GM04503 (cell line): ENCODE results near the gene ZNF518A.
"Not testable (repeated sequence)": the region's sequence is repeated elsewhere in the genome, so short reads cannot be mapped to it uniquely, and the experiment has no call there.

Source experiments
- DNase-seq: peaks from one replicate; pipeline ENCODE4 v3.0.0-alpha.2; 2012; ENCODE audit warnings: low read depth

The ZNF518A gene

DNA sequence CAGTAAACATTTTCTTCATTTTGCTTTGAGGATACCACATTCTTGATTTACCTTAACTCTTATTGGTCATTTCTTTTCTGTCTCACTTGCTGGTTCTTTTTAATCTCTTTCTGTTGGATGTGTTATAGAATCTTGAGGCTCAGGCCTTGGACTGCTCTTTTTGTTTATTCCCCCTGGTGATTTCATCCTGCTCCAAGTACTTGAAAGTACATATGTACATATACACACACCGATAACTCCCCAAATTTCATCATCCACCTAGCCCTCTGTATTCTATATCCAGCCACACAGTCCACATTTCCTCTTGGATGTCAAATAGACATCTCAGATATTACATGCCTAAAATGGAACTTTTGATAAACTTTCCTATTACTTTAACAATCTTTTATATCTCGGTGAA, 7.5 kb downstream of the ZNF518A start:
- DNase-seq: no peak

GRCh38 chr10:96138102-96138501, 8.0 kb downstream of the ZNF518A start:
- no peak for DNase-seq

- DNase-seq: no peak
Observed at GRCh38 chr10:96152437-96152836, 22.3 kb downstream of the ZNF518A start.

DNA sequence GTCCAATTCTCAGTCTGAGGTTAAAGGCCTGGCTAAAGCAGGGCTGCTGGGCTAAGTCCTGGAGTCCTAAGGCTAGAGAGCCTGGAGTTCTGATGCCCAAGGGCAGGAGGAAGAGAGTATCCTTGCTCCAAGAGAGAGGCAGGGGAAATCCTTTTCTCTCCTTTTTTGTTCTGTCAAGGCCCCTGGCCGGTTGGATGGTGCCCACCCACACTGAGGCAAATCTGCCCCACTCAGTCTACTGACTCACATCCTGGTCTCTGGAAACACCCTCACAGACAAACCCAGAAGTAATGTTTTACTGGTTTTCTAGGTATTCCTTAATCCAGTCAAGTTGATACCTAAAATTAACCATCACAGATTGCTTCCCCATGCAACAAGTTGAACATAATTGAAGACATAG, 23.0 kb downstream of the ZNF518A start:
- DNase-seq: no peak

GRCh38 chr10:96165726-96166125, 35.6 kb downstream of the ZNF518A start:
- no peak for DNase-seq

DNA sequence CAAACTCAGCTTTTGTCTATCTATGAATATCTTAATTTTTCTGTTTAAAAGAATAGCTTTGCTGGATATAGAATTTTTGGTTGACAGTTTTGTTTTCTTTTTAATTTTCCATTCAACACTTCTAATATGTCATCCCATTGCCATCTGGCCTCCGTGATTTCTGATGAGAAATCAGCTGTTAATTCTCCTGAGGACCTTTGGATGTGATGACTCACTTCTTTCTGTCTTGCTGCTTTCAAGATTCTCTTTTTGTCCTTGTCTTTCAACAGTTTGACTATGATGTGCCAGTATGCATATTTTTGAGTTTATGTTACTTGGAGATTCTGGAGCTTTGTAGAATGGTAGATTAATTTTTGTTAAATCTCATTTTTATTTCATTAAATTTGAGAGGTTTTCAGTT, 38.4 kb downstream of the ZNF518A start:
- DNase-seq: no peak

DNA sequence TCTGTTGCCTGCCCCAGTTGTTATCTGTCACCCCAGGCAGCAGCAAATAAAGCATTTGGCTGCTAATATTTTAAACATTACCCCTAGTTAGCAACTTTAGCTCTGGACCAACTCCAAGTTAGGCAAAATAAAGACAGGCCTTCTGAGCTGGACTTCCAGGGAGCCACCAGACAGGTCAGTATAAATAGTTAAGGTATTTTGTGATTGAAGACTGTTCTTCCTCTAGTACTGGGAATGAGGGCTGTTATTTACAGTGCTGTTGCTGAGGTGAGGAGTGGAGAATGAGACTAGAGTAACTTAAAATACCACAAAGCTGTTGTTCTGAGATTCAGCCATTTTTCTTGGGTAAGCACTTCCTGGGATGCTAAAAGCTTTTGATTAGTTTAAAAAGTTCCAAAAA, 40.1 kb downstream of the ZNF518A start:
- no peak for DNase-seq

DNA sequence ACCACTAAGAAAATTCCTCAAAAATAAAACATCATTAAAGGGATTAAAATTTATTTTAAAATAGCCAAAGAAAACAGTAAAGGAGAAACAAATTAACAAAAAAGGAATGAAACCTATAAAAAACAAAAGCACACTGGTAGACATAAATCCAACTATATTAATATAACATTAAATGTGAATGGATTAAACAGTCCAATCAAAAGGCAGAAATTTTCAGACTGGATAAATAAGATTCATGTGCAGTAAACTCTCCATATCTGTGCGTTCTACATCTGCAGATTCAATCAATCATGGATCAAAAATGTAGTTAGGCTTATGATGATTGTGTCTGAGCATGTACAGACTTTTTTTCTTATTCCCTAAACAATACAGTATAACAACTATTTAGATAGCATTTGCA, 42.6 kb downstream of the ZNF518A start:
- DNase-seq: no peak

DNA sequence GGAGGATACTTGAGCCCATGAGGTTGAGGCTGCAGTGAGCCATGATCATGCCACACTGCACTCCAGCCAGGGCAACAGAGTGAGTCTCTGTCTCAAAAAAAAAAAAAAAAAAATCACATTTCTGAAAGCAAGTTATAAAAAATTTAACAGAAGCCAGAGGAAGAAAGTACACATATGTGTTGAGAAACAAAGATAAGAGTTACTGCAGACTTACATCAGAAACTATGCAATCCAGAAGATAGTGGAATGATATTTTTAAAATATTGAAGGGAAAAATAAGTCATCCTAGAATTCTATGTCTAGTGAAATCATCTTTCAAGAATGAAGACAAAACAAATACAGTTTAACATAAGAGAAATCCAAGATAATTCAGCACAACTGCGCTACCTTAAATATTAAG, 46.9 kb downstream of the ZNF518A start:
- DNase-seq: no peak

DNA sequence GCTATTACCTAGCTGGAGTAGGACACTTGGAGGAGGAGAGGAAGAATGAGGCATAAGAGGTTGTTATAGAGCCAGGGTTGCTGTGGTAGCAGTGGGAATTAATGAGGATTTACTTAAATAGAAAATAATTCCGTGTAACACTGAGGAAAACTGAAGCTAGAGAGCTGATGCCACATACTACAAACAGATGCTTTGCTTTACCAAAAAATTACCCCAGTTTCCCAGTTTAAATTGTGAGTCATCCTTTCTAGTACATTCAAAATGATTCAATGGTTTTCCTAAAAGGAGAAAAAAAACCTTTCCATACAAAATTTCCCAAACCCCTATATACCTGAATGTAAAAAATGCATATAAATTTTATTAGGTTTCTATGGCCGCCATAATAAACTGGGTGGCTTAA, 58.3 kb downstream of the ZNF518A start:
- DNase-seq: peak; percentile 1

DNA sequence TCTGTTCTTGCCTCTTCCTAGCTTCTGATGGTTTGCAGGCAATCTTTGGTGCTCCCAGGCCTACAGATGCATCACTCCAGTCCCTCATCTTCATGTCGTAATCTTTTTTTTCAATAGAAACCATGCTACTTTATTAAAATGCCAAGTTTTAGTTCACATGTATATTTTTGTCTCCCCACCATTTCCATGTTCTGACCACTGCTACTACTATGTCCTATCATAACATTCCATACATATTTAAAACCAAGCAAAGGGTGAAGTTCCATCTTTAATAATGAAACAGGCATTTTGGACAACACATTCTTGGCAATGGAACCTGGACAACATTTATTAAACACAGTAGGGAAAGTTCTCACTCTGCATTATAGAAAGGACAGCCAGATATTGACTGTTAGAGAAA, 58.8 kb downstream of the ZNF518A start:
- peak; percentile 7 for DNase-seq

DNA sequence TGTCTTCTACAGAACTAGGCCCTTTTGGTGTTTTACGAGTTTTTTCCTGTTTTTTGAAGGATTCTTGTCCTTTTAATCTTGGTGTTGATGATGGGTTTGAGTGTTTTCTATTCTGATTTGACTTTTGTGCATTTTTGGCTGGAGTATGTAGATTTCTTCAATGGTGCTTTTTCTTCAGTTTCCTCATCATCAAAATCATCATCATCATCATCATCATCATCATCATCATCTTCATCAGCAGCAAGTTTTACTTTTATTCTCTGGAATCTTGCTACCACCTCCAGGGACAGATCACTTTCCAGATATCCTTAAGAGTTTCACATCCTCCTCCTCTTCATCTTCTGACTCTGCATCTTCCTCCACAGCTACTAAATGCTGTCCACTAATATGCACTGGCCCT, 59.4 kb downstream of the ZNF518A start:
- not testable (repeated sequence) for DNase-seq

- DNase-seq: no peak
Observed at GRCh38 chr10:96201525-96201924, 71.4 kb downstream of the ZNF518A start.

GRCh38 chr10:96205580-96205979, 75.5 kb downstream of the ZNF518A start:
- DNase-seq: no peak

DNA sequence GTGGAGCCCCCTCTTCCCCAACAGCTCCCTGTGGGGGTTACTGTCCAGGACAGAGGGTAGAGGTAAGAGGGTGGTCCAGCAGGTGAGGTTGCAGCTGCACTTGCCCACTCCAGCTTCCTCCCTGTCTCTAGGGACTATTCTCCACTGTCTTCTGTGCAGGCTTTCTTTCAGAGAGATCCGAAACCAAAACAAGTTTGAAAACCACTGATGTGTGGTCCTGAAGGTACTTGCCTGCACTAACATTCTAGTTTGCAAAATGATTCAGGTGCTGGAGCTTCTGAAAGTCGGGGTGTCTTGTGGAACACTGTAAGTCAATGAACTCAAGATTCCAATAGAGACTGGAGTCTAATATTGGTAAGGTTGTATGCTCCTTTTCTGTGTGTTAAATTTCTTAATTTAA, 78.2 kb downstream of the ZNF518A start:
- DNase-seq: no peak

DNA sequence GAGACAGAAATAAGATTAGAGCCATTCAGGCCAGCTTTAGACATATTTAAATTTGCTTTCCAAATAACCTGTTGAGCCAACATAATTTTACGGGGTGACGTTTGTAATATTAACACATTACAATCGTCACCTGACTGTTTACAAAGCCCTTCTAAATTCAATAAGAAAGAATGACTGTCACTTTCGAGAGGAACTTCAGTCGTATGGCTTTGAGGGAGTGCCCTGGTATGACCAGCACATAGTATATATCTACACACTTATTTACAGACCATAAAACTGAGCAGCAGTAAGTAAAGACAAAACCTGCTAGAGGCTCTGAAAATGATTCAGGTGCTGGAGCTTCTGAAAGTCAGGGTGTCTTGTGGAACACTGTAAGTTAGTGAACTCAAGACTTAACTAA, 78.8 kb downstream of the ZNF518A start:
- DNase-seq: no peak

DNA sequence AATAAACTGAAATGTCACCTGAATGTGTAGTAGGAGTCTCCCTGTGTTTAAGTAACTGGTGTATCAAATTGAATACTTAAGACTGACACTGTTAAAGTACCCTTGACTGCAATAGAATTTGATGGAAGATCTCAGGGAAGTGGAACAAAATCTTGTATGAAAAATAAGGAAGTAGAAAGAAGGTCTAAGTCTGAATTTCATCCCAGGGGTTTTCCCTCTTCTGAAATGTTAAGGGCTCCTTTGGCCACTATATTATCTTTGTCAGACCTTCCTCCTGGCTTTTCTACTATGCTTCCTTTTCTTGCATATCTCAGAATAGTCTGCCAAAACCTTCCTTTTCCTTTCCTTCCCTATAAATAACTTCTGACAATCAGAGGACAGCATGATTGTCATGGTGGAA, 81.7 kb downstream of the ZNF518A start:
- DNase-seq: no peak

DNA sequence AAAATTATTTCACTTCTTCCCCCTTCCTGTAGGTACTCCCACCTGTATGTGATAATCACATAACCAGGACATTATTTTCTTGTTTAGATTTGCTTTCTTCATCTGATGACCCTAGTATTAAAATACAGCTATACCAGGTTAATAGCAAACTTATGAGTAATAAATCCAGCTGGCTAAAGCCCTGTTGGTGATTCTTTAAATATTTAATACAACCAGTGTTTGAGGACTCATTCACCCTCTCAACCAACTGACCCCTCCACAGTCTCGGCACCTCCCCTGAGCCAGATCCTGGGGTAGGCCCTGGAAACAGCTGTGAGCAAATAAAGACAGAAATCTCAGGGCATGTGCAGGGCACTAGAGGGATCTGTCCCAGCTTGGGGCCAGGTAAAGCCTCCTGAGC, 82.8 kb downstream of the ZNF518A start:
- DNase-seq: no peak
